ENCODE measurements around the gene TSPAN9. TPM values are rescaled to one million over a fixed set of nuclear protein-coding genes. Genes with fewer than 3 reads are reported as not detected.

TSPAN9 gene
- polyA plus RNA-seq, 1 of the 3 experiments (the other 2 are of a cell fraction): 34.9 TPM

DNA sequence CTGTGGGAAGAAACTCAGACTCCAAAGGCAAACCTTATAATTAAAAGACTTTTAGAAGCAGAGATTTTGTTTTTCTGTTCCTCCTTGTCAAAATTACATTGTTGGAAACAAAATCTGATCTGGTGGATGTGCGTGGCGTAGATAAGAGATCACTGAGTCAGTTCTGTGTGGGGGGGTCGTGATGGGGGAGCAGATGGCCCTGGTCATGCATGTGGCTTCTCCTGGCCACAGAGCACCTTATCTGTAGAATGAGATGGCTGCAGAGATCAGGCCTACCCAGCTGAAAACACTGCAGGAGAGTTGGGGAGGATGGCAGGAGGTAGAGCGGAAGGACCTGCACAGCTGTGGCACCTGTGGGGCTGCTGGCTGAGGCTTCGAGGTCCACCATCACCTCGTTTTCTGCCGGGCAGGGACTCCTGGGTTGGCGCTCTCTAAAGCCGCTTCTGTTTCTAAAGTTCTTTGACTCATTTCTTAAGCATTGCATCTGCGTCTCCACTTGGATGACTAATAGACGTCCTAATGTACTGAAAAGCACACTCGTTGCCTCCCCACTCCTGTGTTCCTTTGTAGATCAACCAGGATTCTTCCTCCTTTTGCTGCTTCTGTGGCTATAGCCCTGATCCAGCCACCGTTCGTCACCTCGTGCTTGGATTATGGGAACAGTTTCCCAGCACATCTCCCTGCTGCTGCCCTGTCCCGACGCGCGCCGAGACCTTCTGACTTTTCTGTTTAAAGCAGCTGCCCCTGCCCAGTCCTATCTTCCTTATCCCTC is 93.4 kb downstream of the TSPAN9 start:
- Histone ChIP-seq H3K9ac (peak overlapping the region; percentile 75), H3K4me1 (ENCODE audit: control insufficient read depth in 1 of 2, insufficient read depth in 2 of 2, low read depth in 1 of 2, low read length in 1 of 2) (peaks cover 40 to 50% of the 10 kb centered on the region in 2 experiments), H3K79me2 (ENCODE audit: insufficient read depth) (no peaks in the 10 kb centered on the region; the same call in 1 of the 2 replicates), H3K36me3 (replicated peaks in 1 of 2; ENCODE audit: control insufficient read depth in 1 of 2, insufficient read depth in 2 of 2, low read length in 1 of 2) (no peaks in the 10 kb centered on the region), H3K4me2 (peak overlapping the region; percentile 68), H2AFZ (ENCODE audit: low read depth) (no peak overlapping the region), H3K27ac (ENCODE audit: low read depth in 2 of 2, low read length in 1 of 2) (peak overlapping the region; percentile 47 to 95), H4K20me1 (ENCODE audit: insufficient read depth) (no peaks in the 10 kb centered on the region), H3F3A (replicated peaks; ENCODE audit: insufficient read depth) (peaks cover 29% of the 10 kb centered on the region), H3K9me2 (no peaks in the 10 kb centered on the region), H3K4me3 (ENCODE audit: low read depth in 2 of 2, low read length in 1 of 2) (peak overlapping the region in 1 of 2 experiments; percentile 37; a peak in 1 of 4 replicates), H3K9me3 (no peaks in the 10 kb centered on the region), H3K27me3 (ENCODE audit: insufficient read depth) (no peaks in the 10 kb centered on the region)
- peak; percentile 73 for DNase-seq
- CTCF ChIA-PET: interaction anchor here (0.5 to 4.6 kb wide), 5 partner anchors 32 to 1218 kb away, joined by 3 to 23 read pairs (median 4); no protein-coding TSS in a partner anchor
- TF ChIP-seq JUND (IDR thresholded peaks at IDR 0.05): peak; percentile 53
- TF ChIP-seq EP300 (IDR thresholded peaks at IDR 0.05; ENCODE audit: borderline replicate concordance in 1 of 2, low read depth in 1 of 2, low read length in 1 of 2): peak; percentile 37 to 73; a peak in 2 of 4 replicates
- peak; percentile 98 for TF ChIP-seq GATA2 (CRISPR knock-in tag; IDR thresholded peaks at IDR 0.05)
- TF ChIP-seq MEF2A (IDR thresholded peaks at IDR 0.05; ENCODE audit: borderline replicate concordance, low read depth): no peak
- TF ChIP-seq CHD2 (IDR thresholded peaks at IDR 0.05; ENCODE audit: low read length, partially characterized antibody): peak; percentile 27
- TF ChIP-seq FOXJ3 (CRISPR knock-in tag; IDR thresholded peaks at IDR 0.05): peak; percentile 22; the same call in 1 of the 2 replicates
- TF ChIP-seq MXI1 (IDR thresholded peaks at IDR 0.05; ENCODE audit: low read depth, low read length): peak; percentile 77; the same call in 1 of the 2 replicates
- no peak for TF ChIP-seq RXRA (IDR thresholded peaks at IDR 0.05; ENCODE audit: borderline replicate concordance, low read depth)
- peak; percentile 29; the same call in 1 of the 2 replicates for TF ChIP-seq NFIC (IDR thresholded peaks at IDR 0.05; ENCODE audit: borderline replicate concordance)
- no peak for TF ChIP-seq ZBTB33 (IDR thresholded peaks at IDR 0.05; ENCODE audit: borderline replicate concordance, low read depth)
- peak; percentile 56; the same call in 1 of the 2 replicates for TF ChIP-seq RCOR1 (IDR thresholded peaks at IDR 0.05; ENCODE audit: low read length)
- TF ChIP-seq MAX (IDR thresholded peaks at IDR 0.05; ENCODE audit: low read depth): peak; percentile 61; the same call in 1 of the 2 replicates
- peak; percentile 83 for TF ChIP-seq TCF12 (IDR thresholded peaks at IDR 0.05)
- peak; percentile 80 for TF ChIP-seq FOSL2 (IDR thresholded peaks at IDR 0.05; ENCODE audit: borderline replicate concordance, low read depth)
- 30% methylated on average over 19 of the region's 20 CpGs for WGBS (ENCODE audit: low lambda C conversion rate)
- POLR2A ChIA-PET: no interaction called here

DNA sequence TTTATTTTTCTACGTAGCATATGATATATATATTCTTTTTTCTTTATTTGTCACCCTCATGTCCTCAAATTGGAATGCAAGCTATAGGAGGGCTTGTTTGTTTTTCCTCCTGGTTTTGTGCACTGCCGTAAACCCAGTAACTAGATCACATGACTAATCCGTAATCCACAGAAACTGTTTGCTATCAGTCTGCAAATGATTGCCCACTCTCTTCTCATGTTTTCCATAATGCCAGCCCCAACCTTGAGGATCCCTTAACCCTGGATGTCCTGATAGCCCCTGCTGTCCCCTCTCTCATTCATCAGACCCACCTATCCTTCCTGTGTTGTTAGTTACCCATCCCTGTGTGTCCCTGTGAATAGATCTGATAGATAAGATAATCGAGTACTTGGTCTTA is 94.0 kb downstream of the TSPAN9 start:
- Histone ChIP-seq H2AFZ (ENCODE audit: low read depth) (no peak overlapping the region), H3K27ac (ENCODE audit: low read depth in 2 of 2, low read length in 1 of 2) (peak overlapping the region in 1 of 2 experiments; percentile 95; a peak in 3 of 4 replicates), H3K9me2 (no peaks in the 10 kb centered on the region), H4K20me1 (ENCODE audit: insufficient read depth) (no peaks in the 10 kb centered on the region), H3F3A (replicated peaks; ENCODE audit: insufficient read depth) (peaks cover 29% of the 10 kb centered on the region), H3K27me3 (ENCODE audit: insufficient read depth) (no peaks in the 10 kb centered on the region), H3K4me3 (ENCODE audit: low read depth in 2 of 2, low read length in 1 of 2) (no peak overlapping the region), H3K9me3 (no peaks in the 10 kb centered on the region), H3K79me2 (ENCODE audit: insufficient read depth) (no peaks in the 10 kb centered on the region; the same call in 1 of the 2 replicates), H3K9ac (peak overlapping the region; percentile 61; the same call in 1 of the 2 replicates), H3K4me2 (peak overlapping the region; percentile 68), H3K36me3 (replicated peaks in 1 of 2; ENCODE audit: control insufficient read depth in 1 of 2, insufficient read depth in 2 of 2, low read length in 1 of 2) (no peaks in the 10 kb centered on the region), H3K4me1 (ENCODE audit: control insufficient read depth in 1 of 2, insufficient read depth in 2 of 2, low read depth in 1 of 2, low read length in 1 of 2) (peaks cover 38 to 50% of the 10 kb centered on the region in 2 experiments)
- TF ChIP-seq, protein P1, sequence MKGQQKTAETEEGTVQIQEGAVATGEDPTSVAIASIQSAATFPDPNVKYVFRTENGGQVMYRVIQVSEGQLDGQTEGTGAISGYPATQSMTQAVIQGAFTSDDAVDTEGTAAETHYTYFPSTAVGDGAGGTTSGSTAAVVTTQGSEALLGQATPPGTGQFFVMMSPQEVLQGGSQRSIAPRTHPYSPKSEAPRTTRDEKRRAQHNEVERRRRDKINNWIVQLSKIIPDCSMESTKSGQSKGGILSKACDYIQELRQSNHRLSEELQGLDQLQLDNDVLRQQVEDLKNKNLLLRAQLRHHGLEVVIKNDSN (IDR thresholded peaks at IDR 0.05; ENCODE audit: borderline replicate concordance, low read depth): peak; percentile 28; the same call in 1 of the 2 replicates
- TF ChIP-seq GATA2 (CRISPR knock-in tag; IDR thresholded peaks at IDR 0.05) (0 out of 2 replicates have a peak, but pooled peaks have one; percentile 21), NFIC (IDR thresholded peaks at IDR 0.05; ENCODE audit: borderline replicate concordance) (no peak)
- ChIA-PET POLR2A (no interaction called here), CTCF (interaction anchor here (1.3 to 4.6 kb wide), 4 partner anchors 31 to 104 kb away, joined by 4 to 23 read pairs (median 7); no protein-coding TSS in a partner anchor)
- DNase-seq: no peak
- WGBS (ENCODE audit: low lambda C conversion rate): 38% methylated on average over 4 of the region's 4 CpGs

All from SK-N-SH (cell line).